T-helper 17 cell (primary cell): Measurements from ENCODE around the gene INTU. TPM values are rescaled to one million over a fixed set of nuclear protein-coding genes. Genes with fewer than 3 reads are reported as not detected.
A peak's percentile ranks its signal among the peaks of the same experiment; 100 is the strongest.
"Not testable (repeated sequence)": the region's sequence is repeated elsewhere in the genome, so short reads cannot be mapped to it uniquely, and the experiment has no call there.

Experiments used
- ATAC-seq: fragments of 150-1000 bp; cut with Tn5 transposase; 2 replicates; pipeline ENCODE4 v1.10.0; 2021; ENCODE audit warnings: mild to moderate bottlenecking, moderate library complexity
- DNase-seq, 3 donors: peaks; one replicate each; pipeline versions ENCODE4 v3.0.0 to v3.0.0-alpha.2; 2020 to 2021
- H3K9me3 ChIP-seq: one replicate; pipeline ENCODE4 v1.7.0; 2013; ENCODE audit warnings: low read length, mild to moderate bottlenecking; ENCODE audit not compliant: control insufficient read depth, poor library complexity, severe bottlenecking
- H3K27ac Mint-ChIP-seq: one replicate; pipeline ENCODE4 v1.8.0; 2022; ENCODE audit warnings: mild to moderate bottlenecking, moderate library complexity, mixed read lengths
- H3K27me3 Mint-ChIP-seq: one replicate; pipeline ENCODE4 v1.8.0; 2022; ENCODE audit warnings: mixed read lengths
- H3K36me3 Mint-ChIP-seq: one replicate; pipeline ENCODE4 v1.8.0; 2022; ENCODE audit warnings: low read depth, mixed read lengths
- H3K4me1 Mint-ChIP-seq: one replicate; pipeline ENCODE4 v1.8.0; 2022; ENCODE audit warnings: mild to moderate bottlenecking, mixed read lengths
- H3K4me3 Mint-ChIP-seq: one replicate; pipeline ENCODE4 v1.8.0; 2022; ENCODE audit warnings: mild to moderate bottlenecking, moderate library complexity, mixed read lengths
- total RNA-seq, 4 donors: library from RNA in 2 of 4; stranded (reverse) in 2 of 4; gene quantifications; one replicate each; pipeline ENCODE4 v1.2.3 and lab custom pipeline; 2022 to 2026

The INTU gene
- total RNA-seq, 2 donors from 2014 or later, result 0.08 TPM; not detected in 1

GRCh38 chr4:127622921-127623796 lies 9.6 kb upstream of the INTU start:
- no peaks in the 10 kb centered on the region for H3K9me3 ChIP-seq
- Mint-ChIP-seq H3K27ac (no peak overlapping the region), H3K27me3 (peaks cover 36% of the 10 kb centered on the region), H3K4me3 (peak overlapping the region; percentile 31), H3K4me1 (peaks cover 5% of the 10 kb centered on the region), H3K36me3 (no peaks in the 10 kb centered on the region)
- ATAC-seq, result peak; percentile 20
- no peak for DNase-seq

- Mint-ChIP-seq H3K4me1 (peaks cover 5% of the 10 kb centered on the region), H3K4me3 (peak overlapping the region; percentile 31), H3K27me3 (peaks cover 42% of the 10 kb centered on the region), H3K36me3 (no peaks in the 10 kb centered on the region), H3K27ac (no peak overlapping the region)
- H3K9me3 ChIP-seq, result no peaks in the 10 kb centered on the region
- no peak for DNase-seq
- no peak for ATAC-seq
Measured at GRCh38 chr4:127623797-127624083, 9.0 kb upstream of the INTU start.

- Mint-ChIP-seq H3K27me3 (peaks cover 42% of the 10 kb centered on the region), H3K36me3 (no peaks in the 10 kb centered on the region), H3K4me3 (no peak overlapping the region), H3K27ac (no peak overlapping the region), H3K4me1 (peaks cover 5% of the 10 kb centered on the region)
- ATAC-seq (no peak), DNase-seq (no peak)
- H3K9me3 ChIP-seq, result no peaks in the 10 kb centered on the region
Measured at GRCh38 chr4:127624173-127624572, 8.6 kb upstream of the INTU start.

GRCh38 chr4:127629371-127629770 lies 3.4 kb upstream of the INTU start:
- Mint-ChIP-seq H3K4me3 (no peak overlapping the region), H3K36me3 (no peaks in the 10 kb centered on the region), H3K4me1 (peaks cover 10% of the 10 kb centered on the region), H3K27ac (no peak overlapping the region), H3K27me3 (peaks cover 43% of the 10 kb centered on the region)
- H3K9me3 ChIP-seq, result peaks cover 4% of the 10 kb centered on the region
- ATAC-seq, result no peak
- no peak for DNase-seq

GRCh38 chr4:127630152-127630551 lies 2.6 kb upstream of the INTU start:
- Mint-ChIP-seq H3K36me3 (no peaks in the 10 kb centered on the region), H3K27ac (no peak overlapping the region), H3K4me3 (no peak overlapping the region), H3K27me3 (peaks cover 44% of the 10 kb centered on the region), H3K4me1 (peaks cover 10% of the 10 kb centered on the region)
- DNase-seq (no peak), ATAC-seq (no peak)
- H3K9me3 ChIP-seq, result peaks cover 4% of the 10 kb centered on the region

GRCh38 chr4:127631420-127631819 lies 1.3 kb upstream of the INTU start:
- Mint-ChIP-seq H3K27ac (no peak overlapping the region), H3K4me3 (no peak overlapping the region), H3K27me3 (peaks cover 53% of the 10 kb centered on the region), H3K36me3 (no peaks in the 10 kb centered on the region), H3K4me1 (peaks cover 10% of the 10 kb centered on the region)
- DNase-seq (no peak), ATAC-seq (no peak)
- H3K9me3 ChIP-seq, result peaks cover 4% of the 10 kb centered on the region

- Mint-ChIP-seq H3K27ac (no peak overlapping the region), H3K4me1 (peaks cover 10% of the 10 kb centered on the region), H3K27me3 (peaks cover 53% of the 10 kb centered on the region), H3K36me3 (no peaks in the 10 kb centered on the region), H3K4me3 (no peak overlapping the region)
- no peak for ATAC-seq
- no peak for DNase-seq
- H3K9me3 ChIP-seq, result peaks cover 4% of the 10 kb centered on the region
Measured at GRCh38 chr4:127634181-127634580, 1.4 kb downstream of the INTU start.

- no peak overlapping the region for H3K27ac Mint-ChIP-seq
- H3K36me3 Mint-ChIP-seq, result no peaks in the 10 kb centered on the region
- no peak overlapping the region for H3K4me3 Mint-ChIP-seq
- no peaks in the 10 kb centered on the region for H3K4me1 Mint-ChIP-seq
- no peak for ATAC-seq
- no peaks in the 10 kb centered on the region for H3K9me3 ChIP-seq
- peaks cover 40% of the 10 kb centered on the region for H3K27me3 Mint-ChIP-seq
- no peak for DNase-seq
Measured at GRCh38 chr4:127641524-127641923, 8.8 kb downstream of the INTU start.

- no peak overlapping the region for H3K4me3 Mint-ChIP-seq
- H3K9me3 ChIP-seq, result no peaks in the 10 kb centered on the region
- H3K27ac Mint-ChIP-seq, result no peak overlapping the region
- H3K27me3 Mint-ChIP-seq, result peaks cover 38% of the 10 kb centered on the region
- DNase-seq (no peak), ATAC-seq (no peak)
- H3K36me3 Mint-ChIP-seq, result no peaks in the 10 kb centered on the region
- no peaks in the 10 kb centered on the region for H3K4me1 Mint-ChIP-seq
Measured at GRCh38 chr4:127642169-127642568, 9.4 kb downstream of the INTU start.

- H3K4me1 Mint-ChIP-seq, result no peaks in the 10 kb centered on the region
- no peak overlapping the region for H3K4me3 Mint-ChIP-seq
- peaks cover 29% of the 10 kb centered on the region for H3K27me3 Mint-ChIP-seq
- H3K27ac Mint-ChIP-seq, result no peak overlapping the region
- no peaks in the 10 kb centered on the region for H3K9me3 ChIP-seq
- ATAC-seq, result no peak
- no peaks in the 10 kb centered on the region for H3K36me3 Mint-ChIP-seq
- DNase-seq, result no peak
Measured at GRCh38 chr4:127643791-127644190, 11.0 kb downstream of the INTU start.

GRCh38 chr4:127648061-127648460 lies 15.3 kb downstream of the INTU start:
- H3K9me3 ChIP-seq, result no peaks in the 10 kb centered on the region
- DNase-seq, result no peak
- Mint-ChIP-seq H3K4me3 (no peak overlapping the region), H3K4me1 (no peaks in the 10 kb centered on the region), H3K36me3 (no peaks in the 10 kb centered on the region), H3K27ac (no peak overlapping the region), H3K27me3 (peaks cover 4% of the 10 kb centered on the region)
- ATAC-seq, result no peak

- not testable (repeated sequence) for H3K27me3 Mint-ChIP-seq
Measured at GRCh38 chr4:127655590-127655989, 22.8 kb downstream of the INTU start.

GRCh38 chr4:127656047-127656680 lies 23.4 kb downstream of the INTU start:
- ATAC-seq, result no peak
- Mint-ChIP-seq H3K4me1 (no peaks in the 10 kb centered on the region), H3K4me3 (no peak overlapping the region)

More at GRCh38 chr4:127655590-127655989, 22.8 kb downstream of the INTU start:
- H3K27ac Mint-ChIP-seq, H3K9me3 ChIP-seq, H3K36me3 Mint-ChIP-seq, H3K4me3 Mint-ChIP-seq, ATAC-seq, DNase-seq, H3K4me1 Mint-ChIP-seq: not testable (repeated sequence)

More at GRCh38 chr4:127656047-127656680, 23.4 kb downstream of the INTU start:
- H3K36me3 Mint-ChIP-seq, result no peaks in the 10 kb centered on the region
- H3K27ac Mint-ChIP-seq, result no peak overlapping the region
- peaks cover 4% of the 10 kb centered on the region for H3K27me3 Mint-ChIP-seq
- H3K9me3 ChIP-seq, result no peaks in the 10 kb centered on the region
- DNase-seq, result no peak
